Measurements from ENCODE around the gene TTC31. TPM values are rescaled to one million over a fixed set of nuclear protein-coding genes. Genes with fewer than 3 reads are reported as not detected.
A peak's percentile ranks its signal among the peaks of the same experiment; 100 is the strongest.
"Not testable (repeated sequence)": the region's sequence is repeated elsewhere in the genome, so short reads cannot be mapped to it uniquely, and the experiment has no call there.

TTC31 gene
- total RNA-seq, 1 experiment from 2014 or later = 25.8 TPM

- POLR2A ChIA-PET (ENCODE audit: low non-redundant PET) = interaction anchor here (0.6 kb wide), 2 partner anchors 16 to 105 kb away, joined by 4 to 12 read pairs; no protein-coding TSS in a partner anchor
- intact Hi-C loops (cut with micrococcal nuclease; ENCODE audit: unreplicated experiment) = no loop called here
- Histone ChIP-seq H3K27ac (ENCODE audit: low read depth, low read length, poor library complexity, severe bottlenecking) (peak within 1 kb of the TSS; percentile 92), H3K27me3 (replicated peaks; ENCODE audit: insufficient read depth, low read depth, low read length, poor library complexity) (no peaks in the 10 kb centered on the region), H3K4me1 (ENCODE audit: insufficient read depth, low read length, poor library complexity, severe bottlenecking) (peaks cover 16% of the 10 kb centered on the region), H3K9me3 (ENCODE audit: low read depth, low read length, poor library complexity, severe bottlenecking) (no peaks in the 10 kb centered on the region), H3K4me3 (ENCODE audit: low read depth, low read length, poor library complexity, severe bottlenecking) (peak within 1 kb of the TSS; percentile 92), H3K36me3 (ENCODE audit: insufficient read depth, low read length, poor library complexity, severe bottlenecking) (peaks cover 18% of the 10 kb centered on the region)
- CTCF ChIA-PET = interaction anchor here (0.6 to 0.7 kb wide), 3 partner anchors 16 to 132 kb away, joined by 3 to 4 read pairs (median 3); partner anchors contain the start of genes CCDC142 and TTC31
- no peak for TF ChIP-seq CTCF (conservative IDR thresholded peaks at IDR 0.05; ENCODE audit: low read depth, low read length)
- TF ChIP-seq EZH2 (IDR thresholded peaks at IDR 0.05; ENCODE audit: borderline replicate concordance, low read depth, low read length, poor library complexity, severe bottlenecking) = no peak
- peak; percentile 100 for DNase-seq (ENCODE audit: low spot score)
- BruUV-seq (replicated peaks) = TSS peak; percentile 53
These were observed 24.5 kb upstream of the TTC31 start, which contains the start of gene WBP1 for GRCh38 chr2:74458132-74458937. WBP1 (plus strand) TSS chr2:74458438; CDS start chr2:74458603, 165 bp downstream.

- CTCF ChIA-PET = interaction anchor here (0.7 kb wide), 1 partner anchor 24 kb away, joined by 4 read pairs; the partner anchor contains the start of genes CCDC142 and TTC31
- POLR2A ChIA-PET (ENCODE audit: low non-redundant PET) = no interaction called here
- Histone ChIP-seq H3K27ac (ENCODE audit: low read depth, low read length, poor library complexity, severe bottlenecking) (peak overlapping the region; percentile 61), H3K4me3 (ENCODE audit: low read depth, low read length, poor library complexity, severe bottlenecking) (peak overlapping the region; percentile 92), H3K27me3 (replicated peaks; ENCODE audit: insufficient read depth, low read depth, low read length, poor library complexity) (no peaks in the 10 kb centered on the region), H3K4me1 (ENCODE audit: insufficient read depth, low read length, poor library complexity, severe bottlenecking) (peaks cover 16% of the 10 kb centered on the region), H3K36me3 (ENCODE audit: insufficient read depth, low read length, poor library complexity, severe bottlenecking) (peaks cover 18% of the 10 kb centered on the region), H3K9me3 (ENCODE audit: low read depth, low read length, poor library complexity, severe bottlenecking) (no peaks in the 10 kb centered on the region)
- no TSS peak for BruUV-seq (replicated peaks)
- intact Hi-C loops (cut with micrococcal nuclease; ENCODE audit: unreplicated experiment) = no loop called here
- TF ChIP-seq EZH2 (IDR thresholded peaks at IDR 0.05; ENCODE audit: borderline replicate concordance, low read depth, low read length, poor library complexity, severe bottlenecking) (no peak), CTCF (conservative IDR thresholded peaks at IDR 0.05; ENCODE audit: low read depth, low read length) (no peak)
- DNase-seq (ENCODE audit: low spot score) = no peak
These were observed 23.9 kb upstream of the TTC31 start for GRCh38 chr2:74458938-74459363.

GRCh38 chr2:74459503-74460118, 23.3 kb upstream of the TTC31 start:
- H3K4me3 ChIP-seq (ENCODE audit: low read depth, low read length, poor library complexity, severe bottlenecking) = peak overlapping the region; percentile 92
- H3K9me3 ChIP-seq (ENCODE audit: low read depth, low read length, poor library complexity, severe bottlenecking); POLR2A ChIA-PET (ENCODE audit: low non-redundant PET); H3K27ac ChIP-seq (ENCODE audit: low read depth, low read length, poor library complexity, severe bottlenecking); intact Hi-C loops (cut with micrococcal nuclease; ENCODE audit: unreplicated experiment); DNase-seq (ENCODE audit: low spot score); BruUV-seq (replicated peaks); CTCF ChIA-PET; H3K27me3 ChIP-seq (replicated peaks; ENCODE audit: insufficient read depth, low read depth, low read length, poor library complexity): not testable (repeated sequence)
- peaks cover 21% of the 10 kb centered on the region for H3K4me1 ChIP-seq (ENCODE audit: insufficient read depth, low read length, poor library complexity, severe bottlenecking)
- peaks cover 18% of the 10 kb centered on the region for H3K36me3 ChIP-seq (ENCODE audit: insufficient read depth, low read length, poor library complexity, severe bottlenecking)

GRCh38 chr2:74460187-74460586, 22.7 kb upstream of the TTC31 start:
- POLR2A ChIA-PET (ENCODE audit: low non-redundant PET); intact Hi-C loops (cut with micrococcal nuclease; ENCODE audit: unreplicated experiment); H3K27me3 ChIP-seq (replicated peaks; ENCODE audit: insufficient read depth, low read depth, low read length, poor library complexity); DNase-seq (ENCODE audit: low spot score); H3K9me3 ChIP-seq (ENCODE audit: low read depth, low read length, poor library complexity, severe bottlenecking); H3K27ac ChIP-seq (ENCODE audit: low read depth, low read length, poor library complexity, severe bottlenecking); CTCF ChIA-PET; BruUV-seq (replicated peaks); H3K4me3 ChIP-seq (ENCODE audit: low read depth, low read length, poor library complexity, severe bottlenecking): not testable (repeated sequence)
- Histone ChIP-seq H3K4me1 (ENCODE audit: insufficient read depth, low read length, poor library complexity, severe bottlenecking) (peaks cover 21% of the 10 kb centered on the region), H3K36me3 (ENCODE audit: insufficient read depth, low read length, poor library complexity, severe bottlenecking) (peaks cover 18% of the 10 kb centered on the region)
